Stimulated activated CD8-positive, alpha-beta memory T cell treated with anti-CD3 and anti-CD28 coated beads, Interleukin-4, amount 100 ng/mL, for 1 hour (primary cell): ENCODE data around the gene PABPC4L.
"Not testable (repeated sequence)": the region's sequence is repeated elsewhere in the genome, so short reads cannot be mapped to it uniquely, and the experiment has no call there.

Experiments
- DNase-seq, 2 donors: peaks; one replicate each; pipeline ENCODE4 v3.0.0-alpha.2; 2020; ENCODE audit warnings: low read depth in 2 of 2, low spot score in 1 of 2

Gene PABPC4L

DNA sequence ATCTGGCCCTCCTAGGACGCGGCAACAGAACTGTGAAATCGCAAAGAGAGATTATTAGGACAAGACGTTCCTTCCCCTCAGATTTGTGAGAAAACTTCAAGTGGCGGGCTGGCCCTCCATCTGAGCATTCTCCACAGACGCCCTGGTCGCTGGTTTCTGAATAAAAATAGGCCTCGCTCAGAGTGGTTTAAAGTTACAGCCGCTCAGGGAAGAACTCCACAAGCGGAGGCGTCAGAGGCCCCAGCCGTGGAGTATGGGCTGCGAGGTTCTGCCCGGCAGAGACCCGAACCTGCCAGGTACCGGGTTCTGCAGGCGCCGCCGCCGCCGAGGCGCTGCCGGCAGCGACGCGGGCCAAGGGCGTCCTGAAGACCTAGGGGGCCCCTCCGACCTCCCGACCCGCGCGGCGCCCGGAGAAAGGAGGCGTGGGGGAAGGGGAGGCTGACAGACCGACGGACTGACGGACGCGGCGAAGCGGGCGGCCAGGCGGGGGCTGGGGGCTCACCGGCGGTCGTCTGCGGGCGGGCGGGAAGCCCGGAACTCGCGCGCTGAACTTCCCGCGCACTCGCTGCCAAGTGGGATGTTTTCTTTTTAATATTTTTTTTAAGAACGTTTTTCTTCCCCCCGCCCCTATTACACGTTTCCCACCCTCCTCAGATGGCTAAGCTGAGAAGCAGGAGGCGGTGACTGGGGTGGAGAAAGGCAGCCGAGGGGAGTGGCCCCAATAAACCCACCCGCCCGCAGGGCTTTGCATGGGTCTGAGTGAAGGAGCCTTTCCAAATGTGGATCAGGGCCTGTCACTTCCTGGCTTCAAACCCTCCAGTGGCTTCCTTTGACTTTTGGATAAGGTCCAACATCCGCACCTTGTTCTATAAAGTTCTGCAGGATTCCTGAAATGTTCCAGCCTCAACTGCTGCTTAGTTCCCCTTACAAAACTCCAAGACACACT, at the start of gene PABPC4L:
PABPC4L (minus strand) TSS at position 574 of the 946 bp plus-strand sequence. CDS start 770 bp downstream, outside the sequence.
- no peak for DNase-seq

GRCh38 chr4:134251322-134251721, 49.7 kb upstream of the PABPC4L start:
- DNase-seq = no peak

GRCh38 chr4:134243742-134244713, 42.4 kb upstream of the PABPC4L start:
- no peak for DNase-seq

DNA sequence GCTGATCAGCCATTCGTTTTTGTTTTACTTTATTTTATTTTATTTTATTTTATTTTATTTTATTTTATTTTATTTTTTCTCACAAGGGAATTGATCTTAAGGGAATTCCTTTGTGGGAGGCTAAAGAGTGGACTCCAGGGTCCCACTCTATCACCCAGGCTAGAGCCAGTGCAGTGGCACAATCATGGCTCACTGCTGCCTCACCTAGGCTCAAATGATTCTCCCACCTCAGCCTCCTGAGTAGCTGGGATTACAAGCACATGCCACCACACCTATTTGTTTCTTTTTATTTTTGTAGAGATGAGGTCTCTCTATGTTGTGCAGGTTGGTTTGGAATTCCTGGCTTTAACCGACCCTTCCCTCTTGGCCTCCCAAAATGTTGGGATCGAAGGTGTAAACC, 17.5 kb upstream of the PABPC4L start:
- DNase-seq = no peak

DNA sequence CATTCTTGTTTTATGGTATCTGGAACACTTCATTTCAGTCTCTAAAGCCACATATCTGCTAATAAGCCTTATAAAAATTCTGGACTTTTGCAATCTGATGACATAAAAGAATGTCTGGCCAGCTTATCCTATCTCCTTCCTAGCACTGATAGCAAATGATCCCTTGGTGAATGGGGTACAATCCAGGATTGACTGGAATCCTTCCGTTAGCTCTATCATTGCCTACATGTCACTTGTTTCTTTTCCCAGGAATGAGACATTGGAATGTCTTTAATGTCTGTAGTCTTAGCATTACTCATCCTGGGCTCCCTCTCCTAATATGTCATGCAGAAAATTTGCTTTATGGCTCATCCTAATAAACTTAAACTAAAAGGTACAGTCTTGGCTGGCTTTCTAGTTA, 14.8 kb upstream of the PABPC4L start:
- no peak for DNase-seq

DNA sequence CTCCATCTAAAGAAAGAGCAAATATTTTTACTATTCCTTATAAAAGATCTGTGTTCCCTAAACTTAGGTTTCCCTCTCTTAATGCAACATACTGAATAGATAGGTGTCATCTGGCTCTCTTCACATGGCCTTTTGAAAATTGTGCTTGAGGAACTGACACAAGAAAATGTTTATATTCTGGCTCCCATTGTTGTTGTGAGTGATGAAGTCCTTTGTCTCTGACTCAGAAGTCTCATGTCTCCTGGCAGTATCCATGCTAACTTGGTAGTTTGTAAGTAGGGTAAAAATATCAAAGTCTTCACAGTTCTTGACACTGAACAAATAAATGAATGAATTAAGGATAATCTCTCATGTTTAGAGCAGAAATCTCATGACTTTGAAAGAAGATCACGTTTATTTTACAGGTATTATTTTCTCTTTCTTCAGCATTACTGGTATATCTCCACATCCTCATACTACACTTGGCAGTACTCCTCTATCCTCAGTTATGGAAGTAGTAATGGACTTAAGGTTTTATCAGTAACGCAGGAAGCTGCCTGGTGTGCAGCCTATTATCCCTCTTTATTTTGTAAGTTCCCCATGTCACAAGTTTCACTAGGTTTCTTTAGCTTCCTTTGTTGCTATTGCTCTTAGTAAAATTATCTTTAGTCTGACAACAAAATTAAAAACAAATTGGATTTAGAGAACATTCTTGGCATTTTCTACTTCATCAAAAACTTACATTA, 14.2 kb upstream of the PABPC4L start:
- DNase-seq = no peak

- not testable (repeated sequence) for DNase-seq
Observed at GRCh38 chr4:134207955-134208354, 6.4 kb upstream of the PABPC4L start.

- DNase-seq = no peak
Observed at GRCh38 chr4:134202166-134202956, 772 bp upstream of the PABPC4L start.

DNA sequence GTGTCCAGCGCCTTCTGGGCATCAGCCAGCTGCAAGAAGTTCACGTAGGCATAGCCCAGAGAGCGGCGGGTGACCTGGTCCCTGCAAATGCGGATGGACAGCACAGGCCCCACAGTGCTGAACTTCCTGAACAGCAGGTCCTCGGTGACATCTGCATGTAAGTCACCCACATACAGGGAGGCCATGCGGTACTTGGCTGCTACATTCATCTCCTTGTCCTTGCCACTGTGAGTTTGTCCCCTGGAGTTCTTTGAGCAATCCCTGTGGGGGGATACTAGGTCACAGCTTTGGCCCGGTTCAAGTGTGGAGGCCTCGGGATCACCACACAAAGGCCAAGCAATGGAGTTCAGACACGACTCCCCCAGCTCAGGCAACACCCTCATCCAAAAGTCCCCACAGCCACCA, 776 bp downstream of the PABPC4L start:
- DNase-seq = no peak

- no peak for DNase-seq
Observed at GRCh38 chr4:134189949-134190348, 11.6 kb downstream of the PABPC4L start.

DNA sequence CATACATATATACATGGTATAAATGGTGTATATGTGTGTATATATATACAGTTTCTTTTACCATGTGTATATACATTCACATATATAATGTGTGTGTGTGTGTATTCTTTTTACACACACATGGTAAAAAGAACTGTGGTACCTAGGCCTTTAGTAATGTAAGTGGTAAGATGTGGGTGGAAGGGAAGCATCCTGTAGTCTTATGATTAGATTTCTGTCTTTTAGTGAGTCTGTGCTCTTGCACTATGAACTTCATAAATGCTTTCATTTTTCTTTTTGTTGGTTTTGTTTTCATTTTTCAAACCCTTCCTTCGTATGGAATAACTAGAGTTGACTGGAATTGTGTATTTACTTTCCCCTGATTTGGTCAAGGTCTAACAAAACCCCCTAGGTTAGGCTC, 12.1 kb downstream of the PABPC4L start:
- no peak for DNase-seq

GRCh38 chr4:134178706-134179105, 22.9 kb downstream of the PABPC4L start:
- DNase-seq = no peak

- DNase-seq = no peak
Observed at GRCh38 chr4:134174271-134174670, 27.3 kb downstream of the PABPC4L start.

DNA sequence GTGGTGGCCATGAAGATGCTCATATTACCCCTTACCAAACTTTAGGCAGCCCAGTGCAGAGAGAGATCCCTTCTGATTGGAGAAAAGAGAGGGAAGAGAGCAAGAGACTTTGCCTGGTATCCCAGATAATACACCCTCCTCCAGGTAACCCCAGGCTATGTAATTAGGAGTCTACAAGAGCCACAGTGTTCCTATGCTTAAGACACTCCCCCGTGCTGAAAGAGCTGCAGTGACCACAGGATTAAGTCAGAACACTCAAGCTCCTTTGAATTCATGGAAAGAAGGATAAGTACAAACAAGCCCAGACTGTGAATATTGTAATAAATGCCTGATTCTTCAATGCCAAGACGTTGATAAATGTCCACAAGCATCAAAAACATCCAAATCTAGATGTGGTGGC, 41.4 kb downstream of the PABPC4L start:
- DNase-seq = no peak

DNA sequence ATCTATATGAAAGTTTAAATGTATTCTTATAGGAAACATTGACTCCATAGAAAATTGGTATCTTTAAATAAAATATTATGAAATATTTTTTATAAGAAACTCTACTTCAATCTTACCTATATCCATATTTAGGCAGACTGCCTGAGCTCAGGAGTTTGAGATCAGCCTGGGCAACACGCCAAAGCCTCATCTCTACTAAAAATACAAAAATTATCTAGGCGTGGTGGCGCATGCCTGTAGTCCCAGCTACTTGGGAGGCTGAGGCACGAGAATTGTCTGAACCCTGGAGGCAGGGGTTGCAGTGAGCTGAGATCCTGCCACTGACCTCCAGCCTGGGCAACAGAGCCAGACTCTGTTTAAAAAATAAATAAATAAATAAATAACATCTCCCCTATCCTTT, 47.5 kb downstream of the PABPC4L start:
- no peak for DNase-seq

GRCh38 chr4:134147941-134148340, 53.6 kb downstream of the PABPC4L start:
- DNase-seq = no peak
